ENCODE results near the gene HACD2.
"Not testable (repeated sequence)": the region's sequence is repeated elsewhere in the genome, so short reads cannot be mapped to it uniquely, and the experiment has no call there.

HACD2 gene

GRCh38 chr3:123611082-123611481, 26.2 kb upstream of the HACD2 start:
- no peak for DNase-seq

DNA sequence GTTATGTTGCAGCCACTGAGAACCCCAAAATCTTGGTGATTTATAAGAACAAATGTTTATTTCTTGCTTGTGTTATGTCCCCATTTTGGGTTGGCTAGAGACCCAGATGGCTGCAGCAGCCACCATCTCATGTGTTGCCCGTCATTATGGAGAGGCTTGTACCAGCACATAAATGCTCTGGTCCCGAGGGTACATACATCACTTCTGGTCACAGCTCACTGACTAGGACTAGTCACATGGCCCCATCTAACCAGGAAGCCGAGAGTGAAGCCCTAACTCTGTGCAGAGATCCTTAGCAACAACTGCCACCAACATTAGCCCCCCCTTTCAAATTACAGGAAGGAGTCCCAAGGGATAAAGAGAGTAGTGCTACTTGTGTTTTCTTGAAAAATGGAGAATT, 25.5 kb upstream of the HACD2 start:
- DNase-seq = no peak

DNA sequence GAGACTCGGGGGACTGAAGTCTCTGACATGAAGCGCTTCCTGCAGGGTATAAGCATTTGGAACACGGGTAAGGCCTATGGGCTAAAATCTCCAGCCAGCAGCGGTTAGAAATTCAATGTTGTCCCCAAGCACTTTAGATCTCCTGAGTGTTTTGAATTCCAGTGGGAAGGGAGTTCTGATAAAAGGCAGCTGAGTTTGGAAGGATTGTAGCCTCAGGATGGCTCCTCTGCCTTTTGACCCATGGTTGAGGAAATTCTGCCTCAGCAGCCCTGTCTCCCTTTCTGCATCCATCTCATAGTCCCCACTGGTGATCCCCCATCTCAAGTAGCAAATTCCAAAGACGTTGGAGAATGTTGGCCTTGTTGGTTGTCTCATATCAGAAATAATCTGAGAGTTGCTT, 24.2 kb upstream of the HACD2 start:
- DNase-seq = no peak

DNA sequence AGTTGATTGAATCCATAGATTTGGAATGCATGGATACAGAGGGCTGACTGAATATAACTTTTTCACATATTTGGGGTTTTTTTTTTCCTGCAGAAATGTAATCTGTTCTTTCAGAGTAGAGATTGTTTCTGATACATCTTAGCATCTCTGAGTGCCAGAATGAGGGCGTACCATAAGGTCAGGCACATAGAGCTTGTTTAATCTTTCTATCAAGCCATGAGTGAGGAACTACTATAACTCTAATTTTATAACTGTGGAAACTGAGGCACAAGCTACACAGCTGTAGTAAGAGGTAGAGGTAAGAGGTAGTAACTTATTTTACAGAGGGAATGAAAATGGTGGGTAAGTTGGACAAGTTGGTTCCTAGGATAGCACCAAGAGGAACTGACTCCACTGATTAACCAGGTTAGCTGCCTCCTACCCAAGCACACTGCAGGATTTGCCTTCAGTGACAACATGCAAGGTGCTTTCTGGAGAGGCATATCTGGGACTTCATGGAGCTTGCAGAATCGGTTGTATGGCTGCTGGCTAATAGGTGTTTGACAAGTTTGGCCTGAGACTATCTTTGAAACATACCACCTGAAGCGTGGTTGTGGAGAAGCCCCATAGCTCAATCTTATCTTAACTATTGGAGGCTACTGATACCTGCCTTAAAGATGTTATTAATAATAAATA, 23.5 kb upstream of the HACD2 start:
- no peak for DNase-seq

DNA sequence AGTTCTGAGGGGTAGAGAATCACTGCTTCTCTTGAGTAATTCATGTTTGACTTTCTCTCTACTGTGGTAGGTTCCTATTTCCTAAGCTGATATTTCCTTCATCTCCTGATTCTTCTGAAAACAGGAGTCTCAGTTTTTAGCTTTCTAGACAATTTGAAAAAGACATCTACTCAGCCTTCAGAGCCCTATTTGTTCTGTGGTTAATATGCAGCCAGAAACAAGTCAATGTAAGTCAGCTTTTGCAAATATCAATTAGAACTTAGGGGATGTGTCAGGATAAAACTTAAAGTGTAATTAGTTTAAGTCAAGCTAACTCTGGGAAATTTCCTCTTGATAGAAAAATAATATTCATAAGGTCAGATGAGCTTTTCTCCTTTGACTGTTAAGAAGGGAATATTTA, 21.7 kb upstream of the HACD2 start:
- DNase-seq = no peak

DNA sequence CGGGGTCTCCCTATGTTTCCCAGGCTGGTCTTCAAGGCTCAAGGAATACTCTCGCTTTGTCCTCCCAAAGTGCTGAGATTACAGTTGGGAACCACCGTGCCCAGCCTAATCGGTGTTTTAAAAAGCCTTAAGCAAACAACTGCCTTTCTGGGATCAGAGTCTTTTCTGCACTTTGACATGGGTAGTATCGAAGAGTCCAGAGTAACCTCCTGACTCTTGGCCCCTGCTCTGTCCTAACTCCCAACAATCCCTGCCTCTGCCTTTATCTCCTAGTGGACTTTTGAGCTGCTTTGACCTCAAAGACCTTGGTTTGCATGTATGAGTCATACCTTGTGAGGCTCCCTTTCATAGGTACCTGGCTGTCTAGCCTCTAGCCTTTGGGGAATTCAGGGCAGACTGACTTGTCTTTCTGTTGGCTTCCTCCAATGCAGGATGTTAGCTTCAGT, 21.0 kb upstream of the HACD2 start:
- DNase-seq = no peak

GRCh38 chr3:123603153-123603552, 18.3 kb upstream of the HACD2 start:
- not testable (repeated sequence) for DNase-seq

DNA sequence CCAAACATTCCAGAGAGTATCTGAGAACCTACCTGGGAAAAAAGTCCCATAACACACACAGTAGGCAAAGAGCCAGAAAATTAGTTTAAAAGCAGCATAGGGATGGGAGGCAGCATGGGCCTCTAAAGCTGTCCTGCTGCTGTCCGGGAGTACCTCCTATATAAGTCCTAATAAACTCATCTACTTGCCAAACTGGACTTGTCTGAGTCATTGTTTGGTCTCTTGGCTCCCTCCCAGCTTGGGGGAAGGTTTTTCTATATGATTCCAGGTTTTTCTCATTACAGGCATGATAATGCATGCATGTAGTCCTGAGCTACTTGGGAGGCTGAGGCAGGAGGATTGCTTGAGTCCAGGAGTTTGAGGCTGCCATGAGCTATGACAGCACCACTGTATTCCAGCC, 17.5 kb upstream of the HACD2 start:
- DNase-seq = no peak

- DNase-seq = not testable (repeated sequence)
These were observed 16.0 kb upstream of the HACD2 start for GRCh38 chr3:123600863-123601262.

- no peak for DNase-seq
These were observed 12.7 kb upstream of the HACD2 start for GRCh38 chr3:123597561-123597960.

DNA sequence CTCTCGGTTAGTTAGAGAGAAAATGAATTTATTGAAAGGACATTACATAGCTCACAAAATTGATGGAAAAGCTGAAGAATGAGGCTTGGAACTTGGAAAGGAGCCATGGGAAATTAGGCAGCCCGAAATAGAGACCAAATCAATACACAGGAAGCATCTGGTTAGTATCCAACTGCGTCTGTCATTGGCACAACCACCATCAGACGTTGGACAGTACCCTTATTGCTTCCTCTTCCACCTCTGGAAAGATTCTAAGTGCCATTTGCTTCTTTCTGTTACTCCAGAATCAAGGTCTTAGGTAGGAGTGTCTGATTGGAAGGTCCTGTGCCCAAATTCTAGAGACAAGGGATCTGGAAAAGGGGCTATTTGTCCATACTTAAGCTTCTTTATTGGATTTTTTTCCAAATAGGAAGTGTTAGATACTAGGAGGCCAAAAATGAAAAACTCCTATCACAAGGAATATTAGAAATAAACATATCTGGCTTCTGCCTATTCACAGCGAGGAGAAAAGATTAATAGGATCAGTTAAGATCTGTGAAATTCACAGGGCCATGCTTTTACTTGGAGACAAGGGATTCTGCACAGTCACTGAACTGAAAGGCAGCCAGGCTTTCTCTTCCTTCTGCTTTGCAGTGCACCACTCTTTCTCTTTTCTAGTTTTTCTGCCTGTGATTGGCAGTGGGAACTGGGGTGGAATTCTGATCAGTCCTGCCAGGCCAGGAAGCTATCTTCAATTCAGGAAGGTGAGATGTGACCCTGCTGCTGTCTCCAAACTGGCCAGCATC, 10.7 kb upstream of the HACD2 start:
- no peak for DNase-seq

GRCh38 chr3:123593381-123593780, 8.5 kb upstream of the HACD2 start:
- DNase-seq = no peak

DNA sequence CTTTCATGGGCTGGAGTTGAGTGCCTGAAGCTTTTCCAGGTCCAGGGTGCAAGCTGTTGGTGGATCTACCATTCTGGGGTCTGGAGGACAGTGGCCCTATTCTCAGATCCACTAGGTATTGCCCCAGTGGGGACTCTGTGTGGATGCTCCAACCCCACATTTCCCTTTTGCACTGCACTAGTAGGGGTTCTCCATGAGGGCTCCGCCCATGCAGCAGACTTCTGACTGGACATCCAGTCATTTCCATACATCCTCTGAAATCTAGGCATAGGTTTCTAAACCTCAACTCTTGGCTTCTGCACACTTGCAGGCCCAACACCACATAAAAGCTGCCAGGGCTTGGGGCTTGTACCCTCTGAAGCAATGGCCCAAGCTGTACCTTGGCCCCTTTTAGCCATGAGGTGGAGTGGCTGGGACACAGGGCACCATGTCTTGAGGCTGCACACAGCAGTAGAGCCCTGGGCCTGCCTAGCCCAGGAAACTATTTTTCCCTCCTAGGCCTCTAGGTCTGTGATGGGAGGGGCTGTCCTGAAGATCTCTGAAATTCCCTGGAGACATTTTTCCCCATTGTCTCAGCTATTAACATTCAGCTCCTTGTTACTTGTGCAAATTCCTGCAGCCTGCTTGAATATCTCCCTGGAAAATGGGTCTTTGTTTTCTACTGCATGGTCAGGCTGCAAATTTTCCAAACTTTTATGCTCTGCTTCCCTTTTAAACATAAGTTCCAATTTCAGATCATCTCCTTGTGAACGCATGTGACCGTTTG, 6.0 kb upstream of the HACD2 start:
- DNase-seq = no peak

- no peak for DNase-seq
These were observed 2.5 kb upstream of the HACD2 start for GRCh38 chr3:123587401-123587800.

DNA sequence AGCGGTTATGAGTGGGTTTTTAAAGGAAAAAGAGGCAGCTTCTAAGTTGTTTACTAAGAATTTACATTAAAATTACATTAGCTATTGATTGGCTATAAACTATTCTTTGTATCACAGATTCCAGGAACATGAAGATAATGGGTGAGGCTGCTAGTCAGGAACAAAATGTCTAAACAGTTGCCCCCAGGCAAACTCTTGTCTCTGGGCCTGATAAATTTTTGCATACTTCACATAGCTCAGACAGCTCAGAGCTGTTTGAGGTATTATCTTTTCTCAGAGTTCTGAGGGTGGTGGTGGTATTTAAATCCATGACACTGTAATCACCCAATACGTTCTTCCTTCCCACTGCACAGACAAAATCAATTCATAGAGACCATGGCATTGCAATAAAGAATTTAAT, 2.1 kb upstream of the HACD2 start:
- no peak for DNase-seq

DNA sequence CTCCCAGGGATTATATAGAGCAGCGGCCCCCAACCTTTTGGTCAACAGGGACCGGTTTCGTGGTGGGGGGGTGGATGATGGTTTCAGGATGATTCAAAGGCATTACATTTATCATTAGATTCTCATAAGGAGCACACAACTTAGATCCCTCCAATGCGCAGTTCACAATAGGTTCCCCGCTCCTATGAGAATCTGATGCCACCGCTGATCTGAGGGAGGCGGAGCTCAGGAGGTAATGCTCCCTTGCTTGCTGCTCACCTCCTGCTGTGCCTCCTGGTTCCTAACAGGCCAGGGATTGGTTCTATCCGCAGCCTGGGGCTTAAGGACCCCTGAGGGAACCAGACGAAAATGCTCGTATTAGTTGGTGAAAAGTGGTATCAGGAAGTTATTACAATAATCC, 1.3 kb upstream of the HACD2 start:
- DNase-seq = peak; percentile 57

- no peak for DNase-seq
These were observed 417 bp downstream of the HACD2 start for GRCh38 chr3:123584284-123584987.

DNA sequence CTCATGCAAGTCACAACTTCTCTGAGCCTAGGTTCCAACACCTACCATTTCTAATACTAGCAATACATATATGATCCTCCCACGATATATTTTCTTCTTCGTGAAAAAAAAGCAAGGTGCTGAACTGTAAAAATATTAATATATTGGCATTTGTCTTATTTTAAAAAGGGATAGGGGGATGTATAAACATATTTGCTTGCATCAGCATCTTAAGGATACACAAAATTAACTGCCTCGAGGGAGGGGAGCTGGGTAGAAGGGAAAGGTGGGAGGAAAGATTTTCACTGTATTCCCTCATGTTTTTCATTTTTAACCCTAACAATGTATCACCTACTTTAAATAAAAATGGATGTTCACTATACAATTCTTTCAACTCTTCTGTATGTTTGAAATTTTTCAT, 1.3 kb downstream of the HACD2 start:
- no peak for DNase-seq

- DNase-seq = no peak
These were observed 2.5 kb downstream of the HACD2 start for GRCh38 chr3:123582315-123582714.

GRCh38 chr3:123576122-123576521, 8.7 kb downstream of the HACD2 start:
- DNase-seq = no peak

GRCh38 chr3:123571973-123572365, 12.9 kb downstream of the HACD2 start:
- DNase-seq = no peak

- DNase-seq = no peak
These were observed 13.4 kb downstream of the HACD2 start for GRCh38 chr3:123571264-123571972.

GRCh38 chr3:123568875-123569274, 16.0 kb downstream of the HACD2 start:
- DNase-seq = no peak

All from right forelimb (tissue), 1 donor.